GOT3 (cell line): ENCODE results near the gene CDH4.

Experiments
- DNase-seq: peaks from one replicate; lab custom pipeline; 2025; ENCODE audit warnings: mixed read lengths; lab: John Stamatoyannopoulos, UW

The CDH4 gene

GRCh38 chr20:61805781-61806180 lies 553.7 kb downstream of the CDH4 start:
- no peak for DNase-seq

DNA sequence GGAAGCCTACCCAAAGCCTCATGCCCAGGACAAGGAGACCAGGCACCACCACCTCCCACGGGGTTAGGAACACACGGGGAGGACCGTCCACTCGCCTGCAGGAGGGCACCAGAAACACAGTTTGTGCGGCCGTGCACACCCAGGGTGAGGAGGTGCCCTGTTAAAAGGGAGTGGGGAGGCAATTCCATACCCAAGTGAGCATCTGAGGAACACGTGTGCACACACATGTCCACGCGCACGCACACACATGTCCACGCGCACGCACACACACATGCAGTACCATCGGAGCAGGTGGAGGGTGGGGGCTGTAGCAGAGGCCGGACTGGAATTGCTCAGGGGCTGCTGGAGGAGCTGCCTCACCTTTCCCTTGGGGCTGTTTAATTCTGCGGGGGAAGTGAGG lies 554.3 kb downstream of the CDH4 start:
- no peak for DNase-seq

GRCh38 chr20:61806995-61807394 lies 554.9 kb downstream of the CDH4 start:
- no peak for DNase-seq

DNA sequence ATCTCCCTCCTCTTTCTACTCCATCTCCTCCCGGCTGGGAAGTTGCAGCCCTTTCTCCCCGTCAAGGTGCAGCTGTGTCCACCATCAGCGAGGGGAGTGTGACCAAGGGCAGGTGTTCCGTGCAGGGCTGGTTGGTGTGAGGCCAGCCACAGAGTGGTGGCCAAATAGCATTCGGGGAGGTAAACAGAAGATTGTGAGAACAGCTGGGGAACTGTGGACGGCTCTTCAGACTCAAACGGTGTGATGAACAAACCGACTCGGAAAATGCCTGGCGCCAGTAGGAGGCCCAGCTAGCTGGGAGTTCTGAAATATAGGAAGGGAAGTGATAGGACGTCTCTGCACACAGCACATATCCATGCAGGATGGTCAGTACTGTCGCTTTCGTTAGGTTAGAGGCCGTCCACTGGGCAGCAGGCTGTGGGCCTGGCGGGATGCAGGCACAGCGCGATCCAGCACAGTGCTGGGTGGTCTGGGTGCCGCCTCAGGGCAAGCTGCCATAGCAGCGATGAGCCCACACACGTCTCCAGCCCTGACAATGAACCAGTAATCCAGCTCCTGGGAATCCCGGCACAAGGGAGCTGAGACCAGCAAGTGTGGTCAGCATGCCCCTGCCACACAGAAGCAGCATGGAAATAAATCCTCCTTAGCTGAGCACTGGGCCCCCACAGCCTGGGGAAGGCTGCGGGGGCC lies 555.6 kb downstream of the CDH4 start:
- DNase-seq = no peak

- no peak for DNase-seq
These were observed 556.4 kb downstream of the CDH4 start for GRCh38 chr20:61808447-61808846.

DNA sequence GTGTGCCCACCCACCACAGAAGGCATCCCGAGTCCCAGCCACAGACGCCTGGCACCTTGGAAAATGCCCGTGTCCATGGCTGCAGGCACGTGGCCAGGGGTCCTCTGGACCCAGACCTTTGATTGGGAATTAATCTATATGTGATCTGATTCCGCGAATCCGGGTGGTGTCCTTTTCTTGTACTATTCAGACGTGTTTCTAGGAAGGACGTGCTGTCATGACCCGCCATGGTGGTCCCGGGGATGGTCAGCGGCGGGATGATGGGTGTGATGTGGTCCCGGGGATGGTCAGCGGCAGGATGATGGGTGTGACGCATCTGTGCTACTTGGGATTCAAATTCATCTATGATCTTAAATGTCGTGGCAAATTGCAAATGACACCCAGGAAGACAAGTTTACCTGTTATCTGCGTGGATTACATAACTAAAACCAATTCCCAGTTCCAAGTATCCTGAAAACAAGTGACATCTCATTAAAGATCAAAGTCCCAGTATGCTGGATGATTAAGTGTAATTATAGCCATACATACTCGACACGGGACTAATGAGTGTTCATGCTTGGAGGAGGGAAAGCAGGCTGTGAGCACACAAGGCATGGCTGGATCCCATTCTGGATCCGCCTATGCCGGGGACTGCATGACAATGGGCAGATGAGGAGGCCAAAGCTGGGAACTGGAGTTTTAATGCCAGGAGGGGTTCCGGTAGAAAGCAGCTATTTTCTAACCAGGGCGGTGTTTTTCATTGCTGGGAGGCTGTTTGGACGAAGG lies 557.1 kb downstream of the CDH4 start:
- no peak for DNase-seq

- DNase-seq = no peak
These were observed 558.1 kb downstream of the CDH4 start for GRCh38 chr20:61810066-61810737.

DNA sequence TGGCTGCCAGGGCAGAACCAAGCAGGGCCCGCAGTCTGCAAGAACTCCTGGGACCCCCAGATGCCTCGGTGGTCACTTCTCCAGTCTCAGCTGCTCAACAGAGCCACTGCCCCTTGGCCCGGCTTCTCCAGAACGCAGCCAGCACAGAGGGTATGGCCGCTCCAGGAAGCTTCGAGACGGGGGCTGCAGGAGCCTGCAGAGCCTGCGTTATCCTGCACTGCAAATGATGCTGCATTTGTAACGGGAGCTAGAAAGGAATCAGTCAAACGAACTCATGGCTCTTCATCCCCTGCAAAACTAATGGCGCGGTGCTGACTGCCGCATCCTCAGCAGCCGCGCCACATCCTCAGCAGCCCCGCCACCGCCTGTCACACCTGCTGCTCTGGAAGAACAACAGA lies 558.7 kb downstream of the CDH4 start:
- no peak for DNase-seq

DNA sequence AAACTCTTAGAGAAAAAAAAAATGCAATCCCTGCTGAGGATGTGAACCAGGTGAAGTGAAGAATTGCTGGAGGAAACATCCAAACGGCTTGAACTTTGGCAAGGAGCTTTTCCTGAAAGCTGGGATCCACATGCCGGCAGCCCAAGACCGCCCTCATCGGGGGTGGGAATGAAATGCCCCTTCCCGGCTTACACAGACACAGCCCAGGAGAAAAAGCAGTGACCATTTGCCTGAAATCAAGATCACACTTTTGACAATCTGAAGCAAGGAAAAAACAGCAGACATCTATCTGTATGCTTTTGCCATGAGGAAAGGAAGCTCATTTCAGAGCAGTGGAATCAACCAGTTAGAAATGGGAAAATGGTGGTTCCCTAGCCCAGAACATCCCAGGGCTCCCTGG lies 559.1 kb downstream of the CDH4 start:
- no peak for DNase-seq

DNA sequence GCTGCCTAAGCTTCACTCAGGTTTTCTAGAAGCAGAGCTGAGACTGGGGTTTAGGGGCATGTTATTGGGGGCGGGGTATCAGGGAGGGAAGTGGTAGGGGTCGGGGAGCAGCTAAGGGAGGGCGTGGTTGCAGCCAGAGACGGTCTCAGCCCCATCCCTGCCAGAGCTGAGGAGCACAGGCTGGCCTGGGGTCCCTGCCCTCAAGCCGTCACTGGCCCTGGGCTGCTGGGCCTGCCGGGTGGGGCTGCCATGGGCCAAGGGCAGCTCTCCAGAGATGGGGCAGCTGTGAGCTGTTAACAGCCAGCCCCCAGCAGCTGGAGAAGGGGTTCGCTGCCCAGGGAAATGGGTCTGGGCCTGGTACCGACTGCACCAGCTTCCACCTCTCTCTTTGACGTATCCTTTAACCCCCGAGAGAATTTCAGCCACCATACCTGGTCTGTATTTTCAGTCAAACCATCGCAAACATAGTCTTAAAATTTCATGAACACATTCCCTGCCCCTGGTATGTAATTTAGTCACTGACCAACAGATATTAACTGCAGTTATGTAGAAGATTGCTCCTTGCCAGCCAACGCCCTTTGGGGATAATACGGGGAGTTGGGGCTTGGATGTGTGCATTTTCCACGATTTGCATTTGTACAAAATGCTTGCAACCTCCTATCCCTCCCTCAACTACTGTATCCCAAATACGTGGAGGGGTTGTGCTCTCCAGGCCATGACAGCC lies 560.2 kb downstream of the CDH4 start:
- DNase-seq = no peak

- no peak for DNase-seq
These were observed 560.9 kb downstream of the CDH4 start for GRCh38 chr20:61812845-61813485.

GRCh38 chr20:61813791-61814190 lies 561.7 kb downstream of the CDH4 start:
- no peak for DNase-seq

- DNase-seq = no peak
These were observed 562.2 kb downstream of the CDH4 start for GRCh38 chr20:61814244-61814643.

DNA sequence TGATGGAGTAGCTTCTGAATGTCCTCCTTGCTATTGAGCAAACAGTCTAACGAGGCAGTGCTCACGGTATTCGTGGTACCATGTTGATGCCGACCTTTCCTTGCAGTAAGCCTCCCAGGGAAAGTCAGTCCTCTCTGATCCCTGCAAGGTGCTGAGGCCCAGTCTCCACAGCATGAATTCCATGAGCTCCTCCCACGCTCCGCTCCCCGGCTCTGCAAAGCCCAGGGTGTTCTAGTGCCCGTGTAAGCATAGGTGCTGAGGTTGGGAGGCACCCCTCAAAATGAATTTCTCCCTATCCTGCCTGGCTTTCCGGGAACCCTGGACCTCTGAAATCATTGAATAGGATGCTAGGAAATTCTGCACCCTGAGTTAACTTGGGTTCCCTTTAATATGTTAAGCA lies 562.7 kb downstream of the CDH4 start:
- DNase-seq = no peak

GRCh38 chr20:61815176-61815575 lies 563.1 kb downstream of the CDH4 start:
- DNase-seq = no peak

DNA sequence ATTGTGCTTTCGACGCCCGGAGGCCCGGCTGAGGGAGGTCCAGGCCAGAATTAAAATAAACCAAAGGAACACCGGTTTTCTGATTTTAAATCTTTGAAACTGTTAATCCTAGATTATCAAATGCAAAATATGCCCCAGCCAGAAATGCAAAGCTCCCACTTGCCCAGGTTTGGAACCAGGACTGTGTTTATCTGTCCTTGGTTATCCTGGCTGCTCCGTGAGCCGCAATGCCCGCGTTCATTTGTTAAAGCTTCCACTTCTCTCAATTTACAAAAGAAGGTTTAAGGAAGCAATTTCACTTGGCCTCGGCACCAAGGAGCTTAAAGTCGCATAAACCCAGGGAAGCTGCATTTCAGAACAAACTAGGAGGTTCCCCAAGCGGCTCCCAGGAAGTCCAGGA lies 563.6 kb downstream of the CDH4 start:
- no peak for DNase-seq

- no peak for DNase-seq
These were observed 564.8 kb downstream of the CDH4 start for GRCh38 chr20:61816606-61817460.

DNA sequence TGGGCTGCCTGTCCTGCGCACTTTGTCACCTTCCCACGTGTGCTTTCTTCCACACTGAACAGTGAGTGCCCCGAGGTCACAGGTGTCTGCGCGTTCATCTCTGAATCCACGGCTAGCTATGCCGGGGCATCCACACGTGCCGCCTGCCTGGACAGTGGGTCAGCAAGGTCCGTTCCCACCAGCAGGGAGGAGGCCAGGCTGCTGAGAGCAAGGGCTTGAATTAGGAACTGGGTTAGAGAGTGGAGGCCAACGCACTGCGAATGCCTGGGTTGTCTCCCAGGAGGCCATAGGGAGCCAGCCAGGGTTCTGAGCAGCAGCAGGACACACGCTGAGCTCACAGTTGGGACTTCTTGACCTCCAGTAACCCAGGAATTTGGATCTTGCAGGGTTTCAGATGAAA lies 565.5 kb downstream of the CDH4 start:
- no peak for DNase-seq

DNA sequence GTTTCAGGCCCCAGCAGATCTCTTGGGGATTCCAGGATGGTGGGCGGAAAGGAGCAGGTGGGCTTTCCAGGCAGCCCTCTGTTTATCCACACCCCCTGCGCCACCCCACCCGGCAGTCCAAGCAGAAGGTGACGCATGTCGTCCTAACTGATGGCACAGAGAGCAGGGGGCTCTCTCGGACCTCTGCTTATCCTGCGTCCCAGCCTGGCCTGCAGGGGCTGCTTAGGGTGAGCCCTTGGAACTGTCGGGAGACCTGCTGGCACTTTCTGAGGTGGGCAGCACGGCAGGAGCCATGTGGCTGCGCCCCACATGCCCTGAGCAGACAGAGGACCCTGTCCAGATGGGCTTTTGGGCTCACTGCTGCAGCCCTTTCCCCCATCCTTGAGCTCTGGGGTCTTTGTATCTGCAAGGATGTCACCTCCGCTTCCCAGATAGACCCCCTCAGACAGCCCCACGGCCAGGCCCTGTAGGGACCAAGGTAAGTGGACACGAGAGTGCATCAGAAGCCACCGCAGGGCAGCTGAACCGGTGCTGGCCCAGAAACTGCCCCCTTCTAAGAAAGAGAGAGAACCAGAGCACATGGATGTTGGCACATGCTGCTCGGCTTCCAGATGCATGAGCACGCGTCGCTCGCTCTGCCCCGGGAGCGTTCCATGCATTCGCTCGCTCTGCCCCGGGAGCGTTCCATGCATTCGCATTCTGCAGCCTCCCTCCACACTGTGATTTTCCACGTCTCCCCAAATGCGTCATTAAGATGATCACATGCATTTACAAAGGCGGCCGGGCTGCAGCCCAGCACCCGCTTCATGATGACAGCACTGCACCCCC lies 566.9 kb downstream of the CDH4 start:
- DNase-seq = no peak

DNA sequence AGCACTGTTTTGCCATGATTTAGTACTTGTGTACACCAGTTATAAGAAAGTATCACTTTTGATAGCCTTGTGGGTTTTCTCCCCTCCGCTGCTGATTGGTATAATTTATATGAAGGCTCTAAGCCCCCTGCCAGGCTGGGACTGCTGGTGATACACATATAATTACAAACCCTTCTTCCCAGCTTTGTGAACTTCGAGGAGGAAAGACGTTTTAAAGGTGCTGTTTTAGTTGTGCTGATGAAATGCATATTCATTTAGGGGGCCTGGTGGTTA lies 567.4 kb downstream of the CDH4 start:
- no peak for DNase-seq
